SK-N-MC (cell line): ENCODE data around the gene CWC27.

ENCODE experiments used
- DNase-seq: peaks from one replicate; pipeline ENCODE4 v3.0.0-alpha.2; 2011; ENCODE audit warnings: low read depth, low spot score
- H3K27ac ChIP-seq: fragments of 200-600 bp; sonication (generic); 2 replicates; pipeline ENCODE4 v1.5.1; 2016; ENCODE audit warnings: mixed run types
- H3K36me3 ChIP-seq: fragments of 200-600 bp; sonication (generic); 2 replicates; pipeline ENCODE4 v1.6.1; 2017; ENCODE audit warnings: antibody characterized with exemption, low read length, mixed read lengths; ENCODE audit not compliant: insufficient read depth
- H3K4me3 ChIP-seq: fragments of 200-600 bp; sonication (generic); 2 replicates; pipeline ENCODE4 v1.5.1; 2016
- H3K9ac ChIP-seq: fragments of 200-600 bp; sonication (generic); 2 replicates; pipeline ENCODE4 v1.8.0; 2017; ENCODE audit warnings: mixed run types, mixed read lengths; ENCODE audit not compliant: insufficient read length
- H3K9me3 ChIP-seq: fragments of 200-600 bp; sonication (generic); 2 replicates; pipeline ENCODE4 v1.6.1; 2017; ENCODE audit warnings: low read depth, mild to moderate bottlenecking, antibody characterized with exemption, low read length, moderate library complexity, mixed read lengths
- EZH2 ChIP-seq: fragments of 200-600 bp; sonication (generic); IDR thresholded peaks from one replicate; pipeline ENCODE4 v1.6.1; 2017; ENCODE audit warnings: antibody characterized with exemption
- FOXP2 ChIP-seq: optimal IDR thresholded peaks from 2 replicates; pipeline ENCODE3; 2011; ENCODE audit warnings: mild to moderate bottlenecking, moderate library complexity; ENCODE audit not compliant: insufficient read depth; ENCODE audit errors: extremely low read length, control extremely low read depth
- POLR2AphosphoS5 ChIP-seq: IDR thresholded peaks from 2 replicates; pipeline ENCODE4 v1.6.1; 2012; ENCODE audit warnings: mild to moderate bottlenecking, low read depth, low read length, borderline replicate concordance

The CWC27 gene

DNA sequence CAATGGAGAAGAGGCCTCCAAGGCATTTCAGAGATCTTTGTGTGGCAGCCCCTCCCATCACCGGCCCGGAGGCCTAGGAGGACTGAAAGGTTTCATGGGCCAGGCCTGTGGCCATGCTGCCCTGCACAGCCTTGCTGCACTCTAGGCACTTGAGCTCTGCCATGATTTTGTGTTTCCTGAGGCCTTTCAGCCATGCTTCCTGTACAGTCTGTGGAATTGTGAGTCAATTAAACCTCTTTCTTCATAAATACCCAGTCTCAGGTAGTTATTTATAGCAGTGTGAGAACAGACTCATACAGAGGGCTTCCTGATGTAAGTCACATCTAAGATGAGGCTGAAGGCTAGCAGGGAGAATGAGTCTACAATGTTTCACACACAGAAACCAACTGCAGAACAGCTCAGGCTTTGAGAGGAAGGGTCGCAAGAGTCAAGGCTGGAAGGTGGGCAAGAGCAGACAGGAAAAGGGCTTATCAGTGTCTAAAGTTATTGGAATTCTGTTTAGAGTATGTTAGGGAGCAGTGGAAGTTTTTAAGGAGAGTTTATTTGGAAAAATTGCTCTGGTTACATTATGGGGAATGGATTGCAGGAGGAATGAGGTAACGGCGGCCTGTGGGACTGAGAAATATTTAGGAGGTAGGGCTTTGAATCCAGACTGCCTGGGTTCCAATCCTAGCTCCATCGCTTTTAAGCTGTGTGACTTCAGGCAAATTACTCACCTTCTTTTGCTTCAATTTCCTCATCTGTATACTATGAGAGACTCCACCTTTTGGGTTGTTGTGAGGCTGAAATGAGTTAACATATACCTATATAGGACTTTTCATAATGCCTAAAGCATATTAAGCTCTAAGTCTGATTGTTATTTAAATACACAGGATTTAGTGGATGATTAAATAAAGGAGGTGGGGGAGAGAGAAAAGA is 291.2 kb downstream of the CWC27 start:
- TF ChIP-seq FOXP2 (no peak), POLR2AphosphoS5 (no peak)
- Histone ChIP-seq H3K36me3 (no peaks in the 10 kb centered on the region), H3K9ac (no peak overlapping the region), H3K4me3 (no peak overlapping the region), H3K27ac (no peak overlapping the region), H3K9me3 (no peaks in the 10 kb centered on the region)
- DNase-seq: no peak

DNA sequence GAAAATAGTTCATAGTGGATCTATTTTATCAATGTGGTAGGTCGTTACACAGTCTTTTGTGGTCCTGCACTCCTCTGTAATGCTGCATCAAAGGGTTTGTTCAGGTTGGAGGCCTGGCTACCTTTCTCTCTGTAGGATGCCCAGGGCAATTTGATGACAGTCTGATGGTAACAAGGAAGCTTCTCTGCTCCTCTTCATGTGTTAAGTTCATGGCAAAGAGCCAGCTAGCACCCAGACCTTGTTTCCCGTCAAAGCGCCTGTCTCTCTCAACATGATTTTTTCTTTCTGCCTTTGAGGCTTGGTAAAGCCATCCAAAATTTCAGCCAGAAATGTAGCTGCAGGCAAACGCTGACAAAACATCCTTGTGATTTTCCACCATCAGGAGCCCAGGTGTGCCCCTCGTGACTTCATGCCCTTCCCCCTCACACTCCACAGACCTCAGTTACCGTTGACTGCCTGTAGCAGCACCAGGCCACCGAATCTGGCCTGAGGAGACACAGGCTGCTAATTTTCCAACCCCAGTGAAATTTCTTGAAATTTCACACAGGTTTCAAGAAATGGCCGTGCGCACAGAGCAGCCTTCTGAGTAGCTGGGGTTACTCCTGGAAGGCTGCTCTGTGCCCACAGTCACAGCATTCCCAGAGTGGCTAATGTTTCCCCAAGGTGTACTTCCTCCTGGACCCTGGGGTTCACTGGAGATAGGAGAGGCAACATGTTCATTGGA is 292.7 kb downstream of the CWC27 start:
- TF ChIP-seq POLR2AphosphoS5 (no peak), FOXP2 (no peak), EZH2 (no peak)
- Histone ChIP-seq H3K27ac (no peak overlapping the region), H3K9ac (no peak overlapping the region), H3K9me3 (no peaks in the 10 kb centered on the region), H3K4me3 (no peak overlapping the region), H3K36me3 (no peaks in the 10 kb centered on the region)
- DNase-seq: no peak

DNA sequence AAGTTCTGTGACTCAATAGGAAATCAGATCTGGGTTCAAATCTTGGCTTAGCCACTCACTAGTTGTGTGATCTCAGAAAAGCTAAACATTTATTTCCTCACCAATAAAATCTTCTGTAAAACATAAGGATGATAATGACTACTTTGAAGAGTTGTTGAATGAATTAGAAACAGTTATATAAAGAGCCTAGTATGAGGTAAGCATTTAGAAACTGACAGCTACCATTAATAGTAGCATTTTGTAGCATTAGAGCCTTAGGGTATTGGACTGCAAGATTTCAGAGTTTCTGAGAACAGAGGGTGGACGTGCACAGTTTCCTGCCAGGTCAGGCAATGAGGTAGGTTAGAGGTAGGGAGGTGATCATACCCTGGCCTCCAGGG is 293.2 kb downstream of the CWC27 start:
- Histone ChIP-seq H3K4me3 (no peak overlapping the region), H3K9ac (no peak overlapping the region), H3K36me3 (no peaks in the 10 kb centered on the region), H3K9me3 (no peaks in the 10 kb centered on the region), H3K27ac (no peak overlapping the region)
- TF ChIP-seq FOXP2: no peak
- TF ChIP-seq POLR2AphosphoS5: no peak
- TF ChIP-seq EZH2: no peak
- no peak for DNase-seq

DNA sequence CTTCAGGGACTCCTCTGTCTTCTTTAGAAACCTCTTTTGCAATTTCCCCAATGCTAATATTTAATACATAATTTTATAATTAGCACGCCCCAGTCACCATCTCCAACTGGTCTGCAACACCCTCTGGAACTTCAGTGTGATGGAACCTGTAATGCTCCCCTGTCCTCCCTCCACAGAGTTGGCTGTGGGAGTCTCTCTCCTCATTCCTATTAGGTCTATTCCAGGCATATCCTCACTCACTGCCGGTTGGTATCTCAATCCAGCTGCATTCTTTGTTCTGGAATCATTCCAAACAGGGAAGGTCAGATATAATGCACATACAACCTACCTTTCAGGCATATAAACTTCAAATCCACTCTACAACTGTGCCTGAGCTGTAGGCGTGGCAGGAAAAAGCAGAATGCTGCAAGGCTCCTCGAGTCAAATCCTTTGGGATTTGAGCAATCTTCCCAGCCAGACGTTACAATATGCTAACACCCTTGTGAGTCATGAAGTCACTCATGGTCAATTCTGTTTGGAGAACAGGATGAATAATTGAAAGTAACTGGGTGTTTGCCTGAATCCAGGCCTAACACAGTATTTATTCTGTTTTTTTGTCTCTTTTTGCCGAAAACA is 293.8 kb downstream of the CWC27 start:
- no peak overlapping the region for H3K27ac ChIP-seq
- no peak overlapping the region for H3K9ac ChIP-seq
- TF ChIP-seq EZH2 (no peak), POLR2AphosphoS5 (no peak), FOXP2 (no peak)
- H3K4me3 ChIP-seq: no peak overlapping the region
- H3K36me3 ChIP-seq: no peaks in the 10 kb centered on the region
- no peak for DNase-seq
- no peaks in the 10 kb centered on the region for H3K9me3 ChIP-seq

DNA sequence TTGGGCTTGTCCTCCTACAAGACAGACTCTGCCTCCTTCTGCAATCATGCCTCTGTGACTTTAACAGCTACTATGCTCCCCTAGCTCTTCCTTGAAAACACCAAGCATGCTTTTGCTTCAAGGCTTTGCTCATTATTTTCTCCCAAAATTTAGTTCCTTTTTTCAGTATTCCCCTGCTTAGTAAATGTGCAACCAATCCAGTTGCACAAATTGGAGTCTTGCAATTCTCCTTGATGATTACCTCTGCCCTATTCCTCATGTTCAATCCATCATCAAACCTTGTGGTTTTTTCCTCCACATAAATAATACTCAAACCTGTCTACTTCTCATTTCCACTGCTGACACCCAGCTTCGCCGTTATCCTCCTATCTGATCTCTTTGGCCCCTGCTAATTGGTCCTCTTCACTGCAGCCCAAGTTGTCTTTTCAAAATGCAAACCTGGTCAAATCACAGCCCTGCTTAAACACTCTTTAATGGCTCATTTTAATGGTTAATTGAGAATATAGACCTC is 296.3 kb downstream of the CWC27 start:
- no peak overlapping the region for H3K9ac ChIP-seq
- TF ChIP-seq FOXP2: no peak
- TF ChIP-seq POLR2AphosphoS5: no peak
- no peaks in the 10 kb centered on the region for H3K36me3 ChIP-seq
- no peaks in the 10 kb centered on the region for H3K9me3 ChIP-seq
- H3K4me3 ChIP-seq: no peak overlapping the region
- no peak for DNase-seq
- no peak overlapping the region for H3K27ac ChIP-seq

DNA sequence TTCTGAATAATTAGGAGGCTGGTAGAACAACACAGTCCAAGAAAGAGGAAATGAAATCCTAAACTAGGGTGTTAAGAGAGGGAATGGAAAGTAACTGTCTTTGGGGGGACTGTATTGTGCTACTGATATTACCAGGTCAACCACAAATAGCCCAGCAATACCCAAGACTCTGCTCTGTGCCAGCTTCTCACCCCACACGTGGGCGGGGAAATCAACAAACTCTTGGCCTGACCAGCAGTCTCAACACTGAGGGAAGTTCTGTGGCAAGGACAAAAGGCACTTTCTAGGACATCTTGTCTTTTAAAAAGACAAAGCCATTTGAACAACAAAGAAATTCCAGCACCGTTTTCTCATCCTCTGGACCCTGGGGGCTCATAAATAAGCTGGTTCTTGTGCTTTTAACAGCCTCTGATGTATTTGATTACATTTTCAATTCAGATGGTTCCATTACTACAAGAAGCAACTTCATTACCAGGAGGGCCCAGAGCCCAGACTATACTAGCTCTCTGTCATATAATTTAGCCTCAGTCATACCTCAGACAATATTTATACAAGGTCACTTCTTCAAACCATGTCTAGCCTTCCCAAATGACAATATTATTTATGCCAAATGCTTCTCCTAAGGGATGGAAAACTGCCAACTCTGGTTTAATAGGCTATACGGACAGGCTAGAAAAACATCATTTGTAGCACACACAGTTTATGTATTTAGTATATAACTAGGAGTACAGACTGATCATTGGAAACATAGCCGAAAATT is 297.8 kb downstream of the CWC27 start:
- TF ChIP-seq FOXP2 (no peak), EZH2 (no peak), POLR2AphosphoS5 (no peak)
- no peak for DNase-seq

DNA sequence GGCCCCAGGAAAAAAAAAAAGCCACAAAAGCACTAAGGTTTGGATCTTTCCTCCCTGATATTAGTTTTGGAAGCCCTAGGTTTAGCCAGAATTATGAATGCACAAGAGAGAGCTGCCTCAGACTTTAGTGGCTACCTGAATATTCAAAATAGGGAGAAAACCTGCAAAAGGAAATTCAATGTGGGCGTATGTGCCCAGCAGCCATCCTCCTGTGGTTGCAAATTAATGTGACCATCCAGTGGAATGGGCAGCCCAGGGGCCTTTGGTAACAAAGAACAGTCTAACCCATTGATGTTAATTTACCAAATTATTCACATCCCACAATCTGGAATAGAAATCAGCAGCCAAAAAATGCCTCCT is 298.4 kb downstream of the CWC27 start:
- DNase-seq: no peak
- Histone ChIP-seq H3K9me3 (no peaks in the 10 kb centered on the region), H3K36me3 (no peaks in the 10 kb centered on the region), H3K27ac (no peak overlapping the region), H3K4me3 (no peak overlapping the region), H3K9ac (no peak overlapping the region)
- TF ChIP-seq FOXP2: no peak
- TF ChIP-seq EZH2: no peak
- no peak for TF ChIP-seq POLR2AphosphoS5

More for the DNA sequence above, 297.8 kb downstream of the CWC27 start:
- Histone ChIP-seq H3K4me3 (no peak overlapping the region), H3K9me3 (no peaks in the 10 kb centered on the region), H3K36me3 (no peaks in the 10 kb centered on the region), H3K27ac (no peak overlapping the region), H3K9ac (no peak overlapping the region)
